DND-41 (cell line): ENCODE results near the gene ACBD6.

Experiments
- ATAC-seq: fragments of 200-7000 bp; cut with Tn5 transposase; 3 replicates; pipeline ENCODE4 v1.9.1; 2021; ENCODE audit warnings: low read depth; ENCODE audit not compliant: insufficient read depth
- DNase-seq: peaks from one replicate; pipeline ENCODE4 v3.0.0-alpha.2; 2020
- H2AFZ ChIP-seq: 2 replicates; pipeline ENCODE4 v1.6.0; 2012; ENCODE audit warnings: low read depth, low read length
- H3K27ac ChIP-seq: 2 replicates; pipeline ENCODE4 v1.5.1; 2012; ENCODE audit warnings: low read length, inconsistent platforms
- H3K27me3 ChIP-seq: fragments of 200-600 bp; sonication (generic); 2 replicates; pipeline ENCODE4 v1.6.0; 2012; ENCODE audit warnings: low read length, mild to moderate bottlenecking, inconsistent platforms; ENCODE audit not compliant: insufficient read depth, poor library complexity
- H3K36me3 ChIP-seq: 2 replicates; pipeline ENCODE4 v1.5.1; 2012; ENCODE audit warnings: low read length, inconsistent platforms; ENCODE audit not compliant: insufficient read depth
- H3K4me1 ChIP-seq: 2 replicates; pipeline ENCODE4 v1.5.1; 2012; ENCODE audit warnings: mild to moderate bottlenecking, low read length; ENCODE audit not compliant: insufficient read depth
- H3K4me2 ChIP-seq: 2 replicates; pipeline ENCODE4 v1.6.0; 2012; ENCODE audit warnings: mild to moderate bottlenecking, moderate library complexity, low read length, inconsistent platforms; ENCODE audit not compliant: insufficient read depth
- H3K4me3 ChIP-seq, 2 experiments: fragments of 200-600 bp in 1 of 2; shearing (Covaris generic) in 1 of 2; 2 replicates each; pipeline ENCODE4 v1.5.1; 2012 to 2016; ENCODE audit warnings: inconsistent platforms in 2 of 2, low read length in 2 of 2, mild to moderate bottlenecking in 2 of 2, low read depth in 1 of 2, moderate library complexity in 1 of 2
- H3K79me2 ChIP-seq: 2 replicates; pipeline ENCODE4 v1.6.0; 2012; ENCODE audit warnings: low read length, inconsistent platforms; ENCODE audit not compliant: insufficient read depth
- H3K9ac ChIP-seq: 2 replicates; pipeline ENCODE4 v1.6.0; 2012; ENCODE audit warnings: low read depth, mild to moderate bottlenecking, inconsistent platforms, low read length, moderate library complexity
- H3K9me3 ChIP-seq: 2 replicates; pipeline ENCODE4 v1.5.1; 2012; ENCODE audit warnings: low read length, moderate library complexity, mild to moderate bottlenecking, inconsistent platforms; ENCODE audit not compliant: insufficient read depth, severe bottlenecking
- H4K20me1 ChIP-seq: 2 replicates; pipeline ENCODE4 v1.6.0; 2012; ENCODE audit warnings: low read length; ENCODE audit not compliant: insufficient read depth
- EZH2 ChIP-seq: IDR thresholded peaks from 3 replicates; pipeline ENCODE4 v1.6.1; 2012; ENCODE audit warnings: borderline replicate concordance, low read depth, mild to moderate bottlenecking, moderate library complexity, low read length, inconsistent platforms; ENCODE audit not compliant: severe bottlenecking
- TF ChIP-seq, protein P1 (sequence below): IDR thresholded peaks from 2 replicates; pipeline ENCODE4 v1.5.1; 2012; ENCODE audit warnings: borderline replicate concordance, low read length, moderate library complexity, mild to moderate bottlenecking; ENCODE audit not compliant: poor library complexity, severe bottlenecking; ENCODE audit errors: extremely low read depth

The ACBD6 gene

DNA sequence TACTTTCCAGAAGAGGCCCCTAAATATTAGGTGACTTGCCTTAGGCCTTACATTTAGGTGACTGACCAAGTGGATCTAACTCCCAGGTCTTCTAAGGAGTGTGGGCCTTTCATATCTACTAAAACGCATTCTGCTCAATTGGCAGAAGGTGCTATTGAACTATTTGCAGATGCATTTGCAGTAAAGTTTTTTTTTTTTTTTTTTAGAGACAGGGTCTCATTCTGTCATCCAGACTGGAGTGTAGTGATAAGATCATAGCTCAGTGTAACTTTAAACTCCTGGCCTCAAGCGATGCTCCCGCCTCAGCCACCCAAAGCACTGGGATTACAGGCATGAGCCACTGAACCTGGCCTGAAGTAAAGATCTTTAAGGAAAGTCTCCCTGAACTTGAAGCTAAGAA is 13.0 kb upstream of the ACBD6 start:
- H3K27me3 ChIP-seq = no peaks in the 10 kb centered on the region
- H2AFZ ChIP-seq = no peak overlapping the region
- H3K27ac ChIP-seq = no peak overlapping the region
- H3K36me3 ChIP-seq = no peaks in the 10 kb centered on the region
- ATAC-seq = no peak
- H4K20me1 ChIP-seq = no peaks in the 10 kb centered on the region
- H3K9ac ChIP-seq = no peak overlapping the region
- peaks cover 8% of the 10 kb centered on the region; the same call in 1 of the 2 replicates for H3K4me1 ChIP-seq
- H3K9me3 ChIP-seq = no peaks in the 10 kb centered on the region
- no peak overlapping the region for H3K4me3 ChIP-seq
- DNase-seq = no peak
- H3K79me2 ChIP-seq = no peaks in the 10 kb centered on the region
- TF ChIP-seq, protein P1, sequence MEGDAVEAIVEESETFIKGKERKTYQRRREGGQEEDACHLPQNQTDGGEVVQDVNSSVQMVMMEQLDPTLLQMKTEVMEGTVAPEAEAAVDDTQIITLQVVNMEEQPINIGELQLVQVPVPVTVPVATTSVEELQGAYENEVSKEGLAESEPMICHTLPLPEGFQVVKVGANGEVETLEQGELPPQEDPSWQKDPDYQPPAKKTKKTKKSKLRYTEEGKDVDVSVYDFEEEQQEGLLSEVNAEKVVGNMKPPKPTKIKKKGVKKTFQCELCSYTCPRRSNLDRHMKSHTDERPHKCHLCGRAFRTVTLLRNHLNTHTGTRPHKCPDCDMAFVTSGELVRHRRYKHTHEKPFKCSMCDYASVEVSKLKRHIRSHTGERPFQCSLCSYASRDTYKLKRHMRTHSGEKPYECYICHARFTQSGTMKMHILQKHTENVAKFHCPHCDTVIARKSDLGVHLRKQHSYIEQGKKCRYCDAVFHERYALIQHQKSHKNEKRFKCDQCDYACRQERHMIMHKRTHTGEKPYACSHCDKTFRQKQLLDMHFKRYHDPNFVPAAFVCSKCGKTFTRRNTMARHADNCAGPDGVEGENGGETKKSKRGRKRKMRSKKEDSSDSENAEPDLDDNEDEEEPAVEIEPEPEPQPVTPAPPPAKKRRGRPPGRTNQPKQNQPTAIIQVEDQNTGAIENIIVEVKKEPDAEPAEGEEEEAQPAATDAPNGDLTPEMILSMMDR = no peak
- no peak for TF ChIP-seq EZH2
- no peak overlapping the region for H3K4me2 ChIP-seq

DNA sequence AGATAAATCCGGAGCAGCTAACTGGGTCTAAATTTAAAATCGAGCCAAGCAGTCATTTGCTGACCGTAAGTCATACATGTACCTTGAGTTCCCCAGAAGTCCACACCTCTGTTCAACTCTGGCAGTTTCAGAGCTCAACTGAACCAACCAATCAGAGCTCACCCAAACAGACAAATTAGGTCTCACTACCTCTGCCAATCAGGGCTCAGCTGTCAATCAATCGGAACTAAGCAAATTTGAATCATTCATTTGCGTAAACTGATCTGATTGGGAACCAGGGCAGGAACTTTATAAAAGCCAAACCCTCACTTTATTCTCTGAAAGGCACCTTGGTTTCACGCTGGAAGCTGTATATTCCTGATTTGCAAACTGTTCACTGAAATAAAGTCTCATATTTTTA is 11.2 kb upstream of the ACBD6 start:
- no peak for TF ChIP-seq EZH2
- TF ChIP-seq, protein P1 = no peak
- ATAC-seq (no peak), DNase-seq (no peak)
- Histone ChIP-seq H3K9ac (no peak overlapping the region), H3K27me3 (no peaks in the 10 kb centered on the region), H3K36me3 (no peaks in the 10 kb centered on the region), H3K9me3 (no peaks in the 10 kb centered on the region), H3K79me2 (no peaks in the 10 kb centered on the region), H3K4me1 (peaks cover 8% of the 10 kb centered on the region; the same call in 1 of the 2 replicates), H3K4me2 (no peak overlapping the region), H4K20me1 (no peaks in the 10 kb centered on the region), H3K27ac (no peak overlapping the region), H2AFZ (no peak overlapping the region), H3K4me3 (no peak overlapping the region)

- ATAC-seq (no peak), DNase-seq (no peak)
- no peaks in the 10 kb centered on the region for H3K79me2 ChIP-seq
- H3K27ac ChIP-seq = no peak overlapping the region
- no peak for TF ChIP-seq EZH2
- TF ChIP-seq, protein P1 = no peak
- no peaks in the 10 kb centered on the region for H4K20me1 ChIP-seq
- H3K9me3 ChIP-seq = no peaks in the 10 kb centered on the region
- H3K9ac ChIP-seq = no peak overlapping the region
- no peak overlapping the region for H3K4me3 ChIP-seq
- H3K4me1 ChIP-seq = peaks cover 5% of the 10 kb centered on the region; the same call in 1 of the 2 replicates
- H3K4me2 ChIP-seq = no peak overlapping the region
- H2AFZ ChIP-seq = no peak overlapping the region
- no peaks in the 10 kb centered on the region for H3K27me3 ChIP-seq
- H3K36me3 ChIP-seq = no peaks in the 10 kb centered on the region
Observed at GRCh38 chr1:180510882-180511281, 8.5 kb upstream of the ACBD6 start.

DNA sequence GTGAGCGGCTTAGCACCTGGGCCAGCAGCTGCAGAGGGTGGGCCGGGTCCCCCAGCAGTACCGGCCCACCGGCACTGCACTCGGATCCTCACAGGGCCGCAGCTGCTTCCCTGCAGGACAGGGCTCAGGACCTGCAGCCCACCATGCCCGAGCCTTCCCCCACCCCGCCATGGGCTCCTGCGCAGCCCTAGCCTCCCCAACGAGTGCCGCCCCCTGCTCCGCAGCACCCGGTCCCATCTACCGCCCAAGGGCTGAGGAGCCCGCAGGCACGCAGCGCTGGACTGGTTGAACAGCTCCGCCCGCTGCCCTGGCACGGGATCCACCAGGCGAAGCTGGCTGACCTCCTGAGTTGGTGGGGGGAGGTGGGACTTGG is 6.3 kb upstream of the ACBD6 start:
- Histone ChIP-seq H3K79me2 (no peaks in the 10 kb centered on the region), H4K20me1 (no peaks in the 10 kb centered on the region), H3K4me1 (peaks cover under 1% of the 10 kb centered on the region; the same call in 1 of the 2 replicates), H3K4me2 (no peak overlapping the region), H3K9me3 (no peaks in the 10 kb centered on the region), H3K9ac (no peak overlapping the region), H3K27ac (no peak overlapping the region), H3K4me3 (no peak overlapping the region), H3K36me3 (no peaks in the 10 kb centered on the region), H2AFZ (no peak overlapping the region), H3K27me3 (no peaks in the 10 kb centered on the region)
- ATAC-seq (no peak), DNase-seq (no peak)
- TF ChIP-seq EZH2 = no peak
- TF ChIP-seq, protein P1 = no peak
